WERI-Rb-1 (cell line): Measurements from ENCODE around the gene PLD5.

ENCODE experiments used
- DNase-seq: peaks from one replicate; pipeline ENCODE4 v3.0.0-alpha.2; 2020
- H3K27ac ChIP-seq: fragments of 250-450 bp; sonication (Bioruptor Pico); 2 replicates; pipeline ENCODE4 v1.5.1; 2020; ENCODE audit warnings: mild to moderate bottlenecking, moderate library complexity
- H3K27me3 ChIP-seq: fragments of 250-450 bp; sonication (Bioruptor Pico); 2 replicates; pipeline ENCODE4 v1.5.1; 2021; ENCODE audit warnings: mild to moderate bottlenecking, low read depth, moderate library complexity; ENCODE audit not compliant: insufficient read depth, severe bottlenecking
- H3K36me3 ChIP-seq: fragments of 250-450 bp; sonication (Bioruptor Pico); 2 replicates; pipeline ENCODE4 v1.5.1; 2020; ENCODE audit warnings: mild to moderate bottlenecking, moderate library complexity
- H3K4me3 ChIP-seq: 2 replicates; pipeline ENCODE4 v1.5.1; 2011; ENCODE audit warnings: low read depth, mild to moderate bottlenecking, control low read depth, low read length
- H3K9me3 ChIP-seq: fragments of 250-450 bp; sonication (Bioruptor Pico); 2 replicates; pipeline ENCODE4 v1.5.1; 2021; ENCODE audit warnings: mild to moderate bottlenecking, moderate library complexity; ENCODE audit not compliant: severe bottlenecking
- CTCF ChIP-seq: IDR thresholded peaks from 2 replicates; pipeline ENCODE4 v1.5.1; 2011; ENCODE audit warnings: low read depth, mild to moderate bottlenecking, control low read depth, inconsistent platforms, low read length

PLD5 gene

GRCh38 chr1:242140836-242141235, 383.7 kb downstream of the PLD5 start:
- no peaks in the 10 kb centered on the region for H3K27me3 ChIP-seq
- DNase-seq = no peak
- no peaks in the 10 kb centered on the region for H3K9me3 ChIP-seq
- no peak overlapping the region for H3K4me3 ChIP-seq
- H3K27ac ChIP-seq = no peak overlapping the region
- no peak for TF ChIP-seq CTCF
- no peaks in the 10 kb centered on the region for H3K36me3 ChIP-seq

GRCh38 chr1:242139986-242140385, 384.5 kb downstream of the PLD5 start:
- DNase-seq = no peak
- Histone ChIP-seq H3K4me3 (no peak overlapping the region), H3K27me3 (no peaks in the 10 kb centered on the region), H3K36me3 (no peaks in the 10 kb centered on the region), H3K27ac (no peak overlapping the region), H3K9me3 (no peaks in the 10 kb centered on the region)
- TF ChIP-seq CTCF = no peak

- Histone ChIP-seq H3K36me3 (no peaks in the 10 kb centered on the region), H3K9me3 (no peaks in the 10 kb centered on the region), H3K4me3 (no peak overlapping the region), H3K27ac (no peak overlapping the region), H3K27me3 (no peaks in the 10 kb centered on the region)
- DNase-seq = no peak
- TF ChIP-seq CTCF = no peak
These were observed 385.1 kb downstream of the PLD5 start for GRCh38 chr1:242139442-242139841.

GRCh38 chr1:242133796-242134195, 390.7 kb downstream of the PLD5 start:
- Histone ChIP-seq H3K9me3 (no peaks in the 10 kb centered on the region), H3K27me3 (no peaks in the 10 kb centered on the region), H3K4me3 (no peak overlapping the region), H3K36me3 (no peaks in the 10 kb centered on the region), H3K27ac (no peak overlapping the region)
- no peak for DNase-seq
- TF ChIP-seq CTCF = no peak

GRCh38 chr1:242133351-242133750, 391.1 kb downstream of the PLD5 start:
- no peak overlapping the region for H3K4me3 ChIP-seq
- H3K36me3 ChIP-seq = no peaks in the 10 kb centered on the region
- no peaks in the 10 kb centered on the region for H3K9me3 ChIP-seq
- no peaks in the 10 kb centered on the region for H3K27me3 ChIP-seq
- DNase-seq = no peak
- no peak for TF ChIP-seq CTCF
- no peak overlapping the region for H3K27ac ChIP-seq

- no peak overlapping the region for H3K27ac ChIP-seq
- H3K27me3 ChIP-seq = no peaks in the 10 kb centered on the region
- H3K9me3 ChIP-seq = no peaks in the 10 kb centered on the region
- no peaks in the 10 kb centered on the region for H3K36me3 ChIP-seq
- no peak overlapping the region for H3K4me3 ChIP-seq
- DNase-seq = no peak
- no peak for TF ChIP-seq CTCF
These were observed 392.2 kb downstream of the PLD5 start for GRCh38 chr1:242132121-242132817.
